ENCODE measurements around the gene NCAM2.

DNA sequence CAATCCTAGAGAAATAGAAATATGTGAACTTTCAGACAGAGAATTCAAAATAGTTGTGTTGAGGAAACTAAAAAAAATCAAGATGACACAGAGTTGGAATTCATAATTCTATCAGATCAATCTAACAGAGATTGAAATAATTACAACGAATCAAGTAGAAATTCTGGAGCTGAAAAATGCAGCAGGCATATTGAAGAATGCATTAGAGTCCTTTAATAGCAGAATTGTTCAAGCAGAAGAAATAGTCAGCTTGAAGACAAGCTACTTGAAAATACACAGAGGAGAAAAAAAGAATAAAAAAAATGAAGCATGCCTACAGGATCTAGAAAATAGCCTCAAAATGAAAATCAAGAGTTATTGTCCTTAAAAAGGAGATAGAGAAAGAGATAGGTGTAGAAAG is 347.1 kb downstream of the NCAM2 start:
- no peak for TF ChIP-seq POLR2A (IDR thresholded peaks at IDR 0.05; ENCODE audit: low read depth, low read length)
- no peak for TF ChIP-seq POLR2AphosphoS5 (IDR thresholded peaks at IDR 0.05; ENCODE audit: low read depth, low read length)
- no peak for TF ChIP-seq TAF1 (IDR thresholded peaks at IDR 0.05; ENCODE audit: low read depth, low read length)
- no peak for TF ChIP-seq POU2F2 (IDR thresholded peaks at IDR 0.05; ENCODE audit: low read depth, low read length)
- no peak for TF ChIP-seq SPI1 (IDR thresholded peaks at IDR 0.05; ENCODE audit: low read depth, low read length)
- TF ChIP-seq PAX5 (IDR thresholded peaks at IDR 0.05; ENCODE audit: insufficient read depth, low read length, severe bottlenecking) = no peak

All from GM12891 (cell line).